Neural cell (in vitro differentiated cells): Measurements from ENCODE around the gene PLEKHN1. TPM values are rescaled to one million over a fixed set of nuclear protein-coding genes. Genes with fewer than 3 reads are reported as not detected.

Source experiments
- H2AFZ ChIP-seq: fragments of 200-600, 300-800 bp; sonication (generic), shearing (Covaris generic); 2 replicates; pipeline ENCODE4 v1.6.0; 2014; ENCODE audit warnings: low read depth, mild to moderate bottlenecking, antibody characterized with exemption, low read length, moderate library complexity
- H3F3A ChIP-seq: fragments of 200-600 bp; shearing (Covaris generic); 2 replicates; pipeline ENCODE4 v1.6.1; 2016; ENCODE audit warnings: mild to moderate bottlenecking, moderate library complexity, mixed read lengths, antibody characterized with exemption, low read length; ENCODE audit not compliant: insufficient read depth, poor library complexity, severe bottlenecking
- H3K27ac ChIP-seq: fragments of 200-600, 300-800 bp; sonication (generic), shearing (Covaris generic); 2 replicates; pipeline ENCODE4 v1.5.1; 2014; ENCODE audit warnings: mild to moderate bottlenecking, low read length, moderate library complexity
- H3K27me3 ChIP-seq: fragments of 300-800, 200-600 bp; sonication (generic), shearing (Covaris generic); 2 replicates; pipeline ENCODE4 v1.6.0; 2014; ENCODE audit warnings: mild to moderate bottlenecking, low read depth, low read length, moderate library complexity; ENCODE audit not compliant: insufficient read depth
- H3K36me3 ChIP-seq: fragments of 300-800, 200-600 bp; sonication (generic), shearing (Covaris generic); 2 replicates; pipeline ENCODE4 v1.5.1; 2014; ENCODE audit warnings: mild to moderate bottlenecking, antibody characterized with exemption, low read length, moderate library complexity; ENCODE audit not compliant: insufficient read depth
- H3K4me2 ChIP-seq: fragments of 300-800, 200-600 bp; sonication (generic), shearing (Covaris generic); 2 replicates; pipeline ENCODE4 v1.6.0; 2014; ENCODE audit warnings: mild to moderate bottlenecking, low read length
- H3K4me3 ChIP-seq: fragments of 300-800, 200-600 bp; sonication (generic), shearing (Covaris generic); 2 replicates; pipeline ENCODE4 v1.5.1; 2014; ENCODE audit warnings: mild to moderate bottlenecking, low read length, moderate library complexity
- H3K79me2 ChIP-seq: fragments of 200-600 bp; shearing (Covaris generic); replicated peaks from 2 replicates; pipeline ENCODE4 v1.6.0; 2014; ENCODE audit warnings: mild to moderate bottlenecking, low read length, moderate library complexity; ENCODE audit not compliant: insufficient read depth
- H3K9ac ChIP-seq: fragments of 300-800, 200-600 bp; sonication (generic), shearing (Covaris generic); 2 replicates; pipeline ENCODE4 v1.6.1; 2016; ENCODE audit warnings: mild to moderate bottlenecking, low read length, mixed read lengths
- H3K9me2 ChIP-seq: fragments of 200-600 bp; shearing (Covaris generic); 2 replicates; pipeline ENCODE4 v1.6.1; 2016; ENCODE audit warnings: mild to moderate bottlenecking, low read length, mixed read lengths; ENCODE audit not compliant: insufficient read depth
- H3K9me3 ChIP-seq: fragments of 200-600, 300-800 bp; sonication (generic), shearing (Covaris generic); 2 replicates; pipeline ENCODE4 v1.6.1; 2016; ENCODE audit warnings: mild to moderate bottlenecking, mixed run types, low read length, moderate library complexity, mixed read lengths
- H4K20me1 ChIP-seq: fragments of 200-600 bp; shearing (Covaris generic); 2 replicates; pipeline ENCODE4 v1.6.1; 2016; ENCODE audit warnings: mild to moderate bottlenecking, mixed run types; ENCODE audit not compliant: insufficient read depth
- EP300 ChIP-seq: fragments of 450-650 bp; conservative IDR thresholded peaks from 2 replicates; pipeline ENCODE4 v1.6.1; 2014; ENCODE audit warnings: antibody characterized with exemption, mild to moderate bottlenecking, moderate library complexity; ENCODE audit not compliant: poor library complexity, severe bottlenecking
- EZH2 ChIP-seq: fragments of 200-600, 300-800 bp; shearing (Covaris generic), sonication (generic); IDR thresholded peaks from 2 replicates; pipeline ENCODE4 v1.6.1; 2014; ENCODE audit warnings: antibody characterized with exemption, low read length, borderline replicate concordance, mild to moderate bottlenecking; ENCODE audit not compliant: insufficient read depth, poor library complexity, severe bottlenecking
- MXI1 ChIP-seq: fragments of 450-650 bp; conservative IDR thresholded peaks from 2 replicates; pipeline ENCODE4 v1.6.1; 2014; ENCODE audit warnings: antibody characterized with exemption, mild to moderate bottlenecking; ENCODE audit not compliant: poor library complexity, severe bottlenecking
- POLR2AphosphoS5 ChIP-seq: IDR thresholded peaks from 2 replicates; pipeline ENCODE4 v1.6.1; 2012
- RAD21 ChIP-seq: fragments of 450-650 bp; conservative IDR thresholded peaks from 2 replicates; pipeline ENCODE4 v1.6.1; 2014; ENCODE audit warnings: antibody characterized with exemption, mild to moderate bottlenecking, moderate library complexity
- REST ChIP-seq: IDR thresholded peaks from 2 replicates; pipeline ENCODE4 v1.6.1; 2012; ENCODE audit warnings: borderline replicate concordance
- SMC3 ChIP-seq: fragments of 450-650 bp; conservative IDR thresholded peaks from 2 replicates; pipeline ENCODE4 v1.6.1; 2014; ENCODE audit warnings: antibody characterized with exemption, mild to moderate bottlenecking, moderate library complexity; ENCODE audit not compliant: poor library complexity
- TAF1 ChIP-seq: IDR thresholded peaks from 2 replicates; pipeline ENCODE4 v1.6.1; 2012; ENCODE audit warnings: low read depth
- polyA plus RNA-seq: library from polyadenylated mRNA; depleted of rRNA; stranded (reverse); fragments of >200 nt; gene quantifications from 2 replicates; pipeline ENCODE4 v1.2.3, GENCODE V29; 2014
- TF ChIP-seq, protein P1 (sequence below): fragments of 450-650 bp; IDR thresholded peaks from 2 replicates; pipeline ENCODE4 v1.5.1; 2014; ENCODE audit warnings: antibody characterized with exemption, mild to moderate bottlenecking, moderate library complexity; ENCODE audit not compliant: poor library complexity, severe bottlenecking

The PLEKHN1 gene
- polyA plus RNA-seq, 1 donor from 2014 or later, result 1.1 TPM

GRCh38 chr1:998745-998994 lies 32.4 kb downstream of the PLEKHN1 start:
- Histone ChIP-seq H3K27ac (peak overlapping the region; percentile 98), H3K9ac (peak overlapping the region; percentile 98), H3K27me3 (no peaks in the 10 kb centered on the region)

DNA sequence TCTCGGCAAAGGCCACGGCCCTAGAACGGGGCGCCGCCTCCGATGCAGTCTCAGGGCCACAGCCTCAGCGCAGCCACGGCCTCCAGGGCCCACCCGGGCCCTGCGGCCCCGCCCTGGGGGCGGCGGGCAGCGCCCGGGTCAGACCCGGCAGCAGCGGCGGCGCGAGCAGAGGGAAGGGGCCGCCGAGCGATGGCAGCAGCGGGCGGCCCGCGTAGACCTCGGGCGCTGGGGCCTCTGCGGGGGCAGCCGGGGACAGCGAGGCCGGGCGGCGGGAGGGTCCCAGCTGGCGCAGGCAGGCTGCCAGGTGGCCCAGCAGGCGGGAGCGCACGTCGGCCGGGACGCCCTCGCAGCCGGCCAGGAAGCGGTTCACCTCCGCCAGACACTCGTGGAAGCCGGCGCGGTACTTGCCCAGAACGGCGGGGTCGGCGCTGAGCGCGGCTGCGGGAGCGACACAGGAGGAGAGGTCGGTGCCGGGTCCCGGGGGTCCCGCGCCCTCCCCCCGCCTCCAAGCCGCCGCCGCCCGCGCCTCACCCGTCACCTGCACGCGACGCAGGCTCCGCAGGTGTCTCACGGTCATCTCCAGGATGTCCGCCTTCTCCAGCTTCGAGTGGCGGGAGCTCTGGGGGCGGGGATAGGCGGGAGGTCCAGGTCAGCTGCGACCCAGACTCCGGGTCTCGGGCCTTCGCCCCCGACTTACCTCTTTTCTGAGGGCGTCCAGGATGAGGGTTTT lies 32.9 kb downstream of the PLEKHN1 start:
- Histone ChIP-seq H3K79me2 (peaks cover 4% of the 10 kb centered on the region), H3K9me2 (no peaks in the 10 kb centered on the region), H3K4me2 (peak overlapping the region; percentile 48), H3F3A (no peaks in the 10 kb centered on the region), H2AFZ (no peak overlapping the region), H3K27me3 (no peaks in the 10 kb centered on the region), H3K9ac (peak overlapping the region; percentile 98), H3K27ac (peak overlapping the region; percentile 98), H3K4me3 (peak overlapping the region; percentile 91), H3K36me3 (no peaks in the 10 kb centered on the region), H4K20me1 (no peaks in the 10 kb centered on the region), H3K9me3 (no peaks in the 10 kb centered on the region)
- TF ChIP-seq REST (peak; percentile 16), POLR2AphosphoS5 (peak; percentile 61), SMC3 (no peak), EZH2 (no peak), MXI1 (peak; percentile 18), TAF1 (peak; percentile 6)
- TF ChIP-seq, protein P1, sequence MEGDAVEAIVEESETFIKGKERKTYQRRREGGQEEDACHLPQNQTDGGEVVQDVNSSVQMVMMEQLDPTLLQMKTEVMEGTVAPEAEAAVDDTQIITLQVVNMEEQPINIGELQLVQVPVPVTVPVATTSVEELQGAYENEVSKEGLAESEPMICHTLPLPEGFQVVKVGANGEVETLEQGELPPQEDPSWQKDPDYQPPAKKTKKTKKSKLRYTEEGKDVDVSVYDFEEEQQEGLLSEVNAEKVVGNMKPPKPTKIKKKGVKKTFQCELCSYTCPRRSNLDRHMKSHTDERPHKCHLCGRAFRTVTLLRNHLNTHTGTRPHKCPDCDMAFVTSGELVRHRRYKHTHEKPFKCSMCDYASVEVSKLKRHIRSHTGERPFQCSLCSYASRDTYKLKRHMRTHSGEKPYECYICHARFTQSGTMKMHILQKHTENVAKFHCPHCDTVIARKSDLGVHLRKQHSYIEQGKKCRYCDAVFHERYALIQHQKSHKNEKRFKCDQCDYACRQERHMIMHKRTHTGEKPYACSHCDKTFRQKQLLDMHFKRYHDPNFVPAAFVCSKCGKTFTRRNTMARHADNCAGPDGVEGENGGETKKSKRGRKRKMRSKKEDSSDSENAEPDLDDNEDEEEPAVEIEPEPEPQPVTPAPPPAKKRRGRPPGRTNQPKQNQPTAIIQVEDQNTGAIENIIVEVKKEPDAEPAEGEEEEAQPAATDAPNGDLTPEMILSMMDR, result no peak

More at GRCh38 chr1:998745-998994, 32.4 kb downstream of the PLEKHN1 start:
- Histone ChIP-seq H3K79me2 (peaks cover 4% of the 10 kb centered on the region), H2AFZ (no peak overlapping the region), H3K9me2 (no peaks in the 10 kb centered on the region), H3K36me3 (no peaks in the 10 kb centered on the region), H3F3A (no peaks in the 10 kb centered on the region), H3K9me3 (no peaks in the 10 kb centered on the region), H3K4me2 (no peak overlapping the region), H3K4me3 (peak overlapping the region; percentile 91), H4K20me1 (no peaks in the 10 kb centered on the region)
- no peak for TF ChIP-seq REST
- TF ChIP-seq SMC3, result no peak
- no peak for TF ChIP-seq RAD21
- TF ChIP-seq TAF1, result no peak
- no peak for TF ChIP-seq EZH2
- no peak for TF ChIP-seq EP300
- no peak for TF ChIP-seq MXI1
- no peak for TF ChIP-seq POLR2AphosphoS5
- TF ChIP-seq, protein P1, result no peak
